ENCODE data around the gene ZNF692. TPM values are rescaled to one million over a fixed set of nuclear protein-coding genes. Genes with fewer than 3 reads are reported as not detected.

Gene ZNF692
- total RNA-seq, 1 experiment from 2014 or later: 59.1 TPM

DNA sequence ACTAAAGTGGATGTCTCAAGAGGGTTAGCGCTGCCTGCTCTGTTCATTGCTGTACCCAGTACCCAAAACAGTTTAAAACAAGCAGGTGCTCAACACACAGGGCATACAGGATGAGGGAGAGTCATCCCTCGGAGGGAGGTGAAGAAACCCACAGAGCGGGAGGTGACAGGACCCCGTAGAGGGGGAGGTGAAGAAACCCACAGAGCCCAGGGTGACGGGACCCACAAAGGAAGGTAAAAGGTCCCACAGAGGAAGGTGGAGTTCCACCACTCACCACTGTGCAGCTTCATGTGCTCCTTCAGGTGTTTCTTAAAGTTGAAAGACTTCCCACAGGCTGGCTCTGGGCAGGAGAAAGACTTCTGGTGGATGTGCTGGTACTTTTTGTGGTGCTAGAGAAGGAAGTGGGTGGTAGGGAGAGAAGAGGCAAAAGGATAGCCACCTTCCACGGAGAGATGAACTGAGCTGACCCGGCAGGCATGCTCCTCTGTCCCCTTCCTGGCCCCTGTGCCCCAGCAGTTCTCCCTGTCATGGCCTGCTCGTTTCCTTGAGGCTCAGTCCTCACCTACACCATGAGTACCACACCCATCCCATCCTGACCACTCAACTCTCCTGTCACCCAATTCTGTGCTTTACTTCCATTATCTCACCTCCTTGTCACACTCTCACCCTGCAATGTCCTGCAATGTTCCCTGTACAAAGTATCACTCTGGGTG is 5.1 kb downstream of the ZNF692 start (continued):
- TF ChIP-seq HMGA2 (CRISPR knock-in tag; IDR thresholded peaks at IDR 0.05) (no peak), ZNF121 (CRISPR knock-in tag; IDR thresholded peaks at IDR 0.05) (no peak), GTF2I (CRISPR knock-in tag; conservative IDR thresholded peaks at IDR 0.05) (no peak), ZBTB21 (CRISPR knock-in tag; IDR thresholded peaks at IDR 0.05; ENCODE audit: borderline replicate concordance) (no peak), NFE2L1 (CRISPR knock-in tag; IDR thresholded peaks at IDR 0.05) (no peak)
- TF ChIP-seq, protein P1, sequence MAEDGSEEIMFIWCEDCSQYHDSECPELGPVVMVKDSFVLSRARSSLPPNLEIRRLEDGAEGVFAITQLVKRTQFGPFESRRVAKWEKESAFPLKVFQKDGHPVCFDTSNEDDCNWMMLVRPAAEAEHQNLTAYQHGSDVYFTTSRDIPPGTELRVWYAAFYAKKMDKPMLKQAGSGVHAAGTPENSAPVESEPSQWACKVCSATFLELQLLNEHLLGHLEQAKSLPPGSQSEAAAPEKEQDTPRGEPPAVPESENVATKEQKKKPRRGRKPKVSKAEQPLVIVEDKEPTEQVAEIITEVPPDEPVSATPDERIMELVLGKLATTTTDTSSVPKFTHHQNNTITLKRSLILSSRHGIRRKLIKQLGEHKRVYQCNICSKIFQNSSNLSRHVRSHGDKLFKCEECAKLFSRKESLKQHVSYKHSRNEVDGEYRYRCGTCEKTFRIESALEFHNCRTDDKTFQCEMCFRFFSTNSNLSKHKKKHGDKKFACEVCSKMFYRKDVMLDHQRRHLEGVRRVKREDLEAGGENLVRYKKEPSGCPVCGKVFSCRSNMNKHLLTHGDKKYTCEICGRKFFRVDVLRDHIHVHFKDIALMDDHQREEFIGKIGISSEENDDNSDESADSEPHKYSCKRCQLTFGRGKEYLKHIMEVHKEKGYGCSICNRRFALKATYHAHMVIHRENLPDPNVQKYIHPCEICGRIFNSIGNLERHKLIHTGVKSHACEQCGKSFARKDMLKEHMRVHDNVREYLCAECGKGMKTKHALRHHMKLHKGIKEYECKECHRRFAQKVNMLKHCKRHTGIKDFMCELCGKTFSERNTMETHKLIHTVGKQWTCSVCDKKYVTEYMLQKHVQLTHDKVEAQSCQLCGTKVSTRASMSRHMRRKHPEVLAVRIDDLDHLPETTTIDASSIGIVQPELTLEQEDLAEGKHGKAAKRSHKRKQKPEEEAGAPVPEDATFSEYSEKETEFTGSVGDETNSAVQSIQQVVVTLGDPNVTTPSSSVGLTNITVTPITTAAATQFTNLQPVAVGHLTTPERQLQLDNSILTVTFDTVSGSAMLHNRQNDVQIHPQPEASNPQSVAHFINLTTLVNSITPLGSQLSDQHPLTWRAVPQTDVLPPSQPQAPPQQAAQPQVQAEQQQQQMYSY (CRISPR knock-in tag; IDR thresholded peaks at IDR 0.05): no peak
- TF ChIP-seq, protein P2, sequence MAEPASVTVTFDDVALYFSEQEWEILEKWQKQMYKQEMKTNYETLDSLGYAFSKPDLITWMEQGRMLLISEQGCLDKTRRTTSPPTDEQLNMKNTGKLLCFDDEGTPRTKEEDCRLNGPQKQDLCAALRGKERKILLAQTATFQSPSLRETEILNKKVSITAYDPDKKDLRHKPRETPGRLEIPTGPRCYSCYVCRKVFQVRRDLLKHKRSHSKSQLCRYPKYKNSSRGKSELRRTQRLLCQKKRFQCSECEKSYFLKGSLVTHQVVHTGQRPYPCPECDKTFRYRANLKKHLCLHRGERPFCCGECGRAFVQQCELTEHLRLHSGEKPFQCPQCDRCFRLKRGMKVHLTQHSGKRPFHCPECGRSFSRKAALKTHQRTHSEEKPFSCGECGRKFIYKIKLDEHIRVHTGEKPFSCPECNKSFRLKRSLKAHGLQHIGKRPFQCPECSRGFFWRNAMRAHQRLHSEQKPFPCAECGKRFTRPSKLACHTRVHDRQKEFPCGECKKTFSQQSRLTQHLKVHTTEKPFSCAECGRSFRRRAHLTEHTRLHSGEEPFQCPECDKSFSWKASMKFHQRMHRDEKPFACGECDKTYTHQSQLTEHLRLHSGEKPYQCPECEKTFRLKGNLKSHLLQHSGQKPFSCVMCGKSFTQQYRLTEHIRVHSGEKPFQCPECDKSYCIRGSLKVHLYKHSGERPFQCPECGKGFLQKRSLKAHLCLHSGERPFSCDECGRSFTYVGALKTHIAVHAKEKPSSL (CRISPR knock-in tag; conservative IDR thresholded peaks at IDR 0.05): no peak
- TF ChIP-seq, protein P3, sequence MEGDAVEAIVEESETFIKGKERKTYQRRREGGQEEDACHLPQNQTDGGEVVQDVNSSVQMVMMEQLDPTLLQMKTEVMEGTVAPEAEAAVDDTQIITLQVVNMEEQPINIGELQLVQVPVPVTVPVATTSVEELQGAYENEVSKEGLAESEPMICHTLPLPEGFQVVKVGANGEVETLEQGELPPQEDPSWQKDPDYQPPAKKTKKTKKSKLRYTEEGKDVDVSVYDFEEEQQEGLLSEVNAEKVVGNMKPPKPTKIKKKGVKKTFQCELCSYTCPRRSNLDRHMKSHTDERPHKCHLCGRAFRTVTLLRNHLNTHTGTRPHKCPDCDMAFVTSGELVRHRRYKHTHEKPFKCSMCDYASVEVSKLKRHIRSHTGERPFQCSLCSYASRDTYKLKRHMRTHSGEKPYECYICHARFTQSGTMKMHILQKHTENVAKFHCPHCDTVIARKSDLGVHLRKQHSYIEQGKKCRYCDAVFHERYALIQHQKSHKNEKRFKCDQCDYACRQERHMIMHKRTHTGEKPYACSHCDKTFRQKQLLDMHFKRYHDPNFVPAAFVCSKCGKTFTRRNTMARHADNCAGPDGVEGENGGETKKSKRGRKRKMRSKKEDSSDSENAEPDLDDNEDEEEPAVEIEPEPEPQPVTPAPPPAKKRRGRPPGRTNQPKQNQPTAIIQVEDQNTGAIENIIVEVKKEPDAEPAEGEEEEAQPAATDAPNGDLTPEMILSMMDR (IDR thresholded peaks at IDR 0.05): no peak

DNA sequence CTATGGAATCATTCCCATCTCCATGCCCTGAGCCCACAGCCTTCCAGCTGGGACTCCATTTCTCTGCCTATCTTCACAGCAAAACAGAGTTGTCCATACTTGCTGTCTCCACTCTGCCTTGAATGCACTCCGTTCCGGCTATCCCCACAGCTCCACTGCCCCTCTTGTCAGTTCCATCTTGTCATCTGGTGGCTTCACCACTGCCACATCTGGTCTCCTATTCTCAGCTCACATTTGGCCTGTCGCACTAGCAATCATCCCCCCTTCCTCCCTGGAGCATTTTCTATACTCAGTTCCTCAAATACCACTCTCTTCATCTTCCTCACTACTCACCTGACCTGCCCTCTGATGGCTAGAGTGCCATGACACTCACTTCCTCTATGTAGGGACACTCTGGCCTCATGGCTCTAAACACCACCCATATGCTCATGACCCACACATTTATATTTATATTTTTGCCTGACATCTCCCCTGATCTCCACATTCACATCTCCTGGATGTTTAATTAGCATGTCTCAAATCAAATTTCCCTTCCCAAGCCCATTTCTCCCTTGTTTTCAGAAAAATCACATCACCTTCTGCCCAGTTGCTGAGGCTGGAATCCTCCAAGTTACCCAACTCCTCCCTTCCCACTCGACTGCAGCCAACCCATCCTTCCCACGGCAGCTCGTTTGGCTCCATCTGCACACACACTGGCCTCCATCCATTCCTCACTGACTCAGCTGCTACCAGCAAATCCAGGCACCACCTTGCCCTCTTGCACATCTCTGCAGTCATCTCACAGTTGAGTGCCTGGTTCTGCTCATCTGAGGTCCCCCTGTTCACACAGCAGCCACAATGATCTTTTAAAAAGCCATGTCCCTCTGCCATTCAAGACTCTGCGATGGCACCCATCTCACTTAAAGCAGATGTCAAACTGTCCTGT is 6.1 kb downstream of the ZNF692 start:
- no peaks in the 10 kb centered on the region for H3K9me3 Mint-ChIP-seq
- CTCF ChIA-PET: no interaction called here

DNA sequence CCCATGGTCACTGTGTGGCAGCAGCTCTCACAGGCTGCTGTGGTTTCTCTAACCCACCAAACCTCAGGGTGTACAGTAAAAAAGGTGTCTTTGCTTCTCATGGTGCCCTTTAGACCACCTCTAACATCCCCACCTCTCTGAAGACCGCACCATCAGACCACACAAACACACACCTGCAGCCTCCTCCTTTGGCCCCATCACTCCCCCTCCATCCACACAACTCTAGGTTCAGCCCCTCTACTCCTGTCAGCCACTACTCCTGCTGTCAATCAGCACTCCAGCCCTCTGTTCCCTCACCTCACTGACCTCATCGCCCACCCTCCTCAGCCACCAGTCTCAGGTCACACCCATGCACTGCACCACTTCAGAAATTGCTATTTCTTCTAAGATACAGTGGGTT is 7.5 kb downstream of the ZNF692 start:
- H3K36me3 Mint-ChIP-seq: peaks cover 18% of the 10 kb centered on the region
- TF ChIP-seq NFE2L1 (CRISPR knock-in tag; IDR thresholded peaks at IDR 0.05) (no peak), ESRRA (CRISPR knock-in tag; IDR thresholded peaks at IDR 0.05; ENCODE audit: borderline replicate concordance) (no peak), TEAD4 (CRISPR knock-in tag; IDR thresholded peaks at IDR 0.05) (no peak), ZNF671 (CRISPR knock-in tag; IDR thresholded peaks at IDR 0.05) (no peak)
- TF ChIP-seq, protein P4, sequence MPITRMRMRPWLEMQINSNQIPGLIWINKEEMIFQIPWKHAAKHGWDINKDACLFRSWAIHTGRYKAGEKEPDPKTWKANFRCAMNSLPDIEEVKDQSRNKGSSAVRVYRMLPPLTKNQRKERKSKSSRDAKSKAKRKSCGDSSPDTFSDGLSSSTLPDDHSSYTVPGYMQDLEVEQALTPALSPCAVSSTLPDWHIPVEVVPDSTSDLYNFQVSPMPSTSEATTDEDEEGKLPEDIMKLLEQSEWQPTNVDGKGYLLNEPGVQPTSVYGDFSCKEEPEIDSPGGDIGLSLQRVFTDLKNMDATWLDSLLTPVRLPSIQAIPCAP (CRISPR knock-in tag; IDR thresholded peaks at IDR 0.05): no peak
- ChIA-PET POLR2A (no interaction called here), CTCF (interaction anchor here (2.7 kb wide), 1 partner anchor 10 kb away, joined by 13 read pairs; no protein-coding TSS in a partner anchor)
- no peak overlapping the region for H3K27ac Mint-ChIP-seq
- H3K27me3 Mint-ChIP-seq (ENCODE audit: low read depth): no peaks in the 10 kb centered on the region
- DNase-seq (ENCODE audit: low spot score) (no peak), ATAC-seq (no peak)
- no peaks in the 10 kb centered on the region for H3K9me3 Mint-ChIP-seq
- H3K4me1 Mint-ChIP-seq: no peaks in the 10 kb centered on the region
- no peak overlapping the region for H3K4me3 Mint-ChIP-seq

More for the DNA sequence above, 6.1 kb downstream of the ZNF692 start:
- Mint-ChIP-seq H3K36me3 (peaks cover 16% of the 10 kb centered on the region), H3K27ac (no peak overlapping the region), H3K27me3 (ENCODE audit: low read depth) (no peaks in the 10 kb centered on the region), H3K4me1 (peaks cover 7% of the 10 kb centered on the region), H3K4me3 (no peak overlapping the region)
- ATAC-seq (no peak), DNase-seq (ENCODE audit: low spot score) (no peak)
- POLR2A ChIA-PET: no interaction called here
- TF ChIP-seq, protein P5, sequence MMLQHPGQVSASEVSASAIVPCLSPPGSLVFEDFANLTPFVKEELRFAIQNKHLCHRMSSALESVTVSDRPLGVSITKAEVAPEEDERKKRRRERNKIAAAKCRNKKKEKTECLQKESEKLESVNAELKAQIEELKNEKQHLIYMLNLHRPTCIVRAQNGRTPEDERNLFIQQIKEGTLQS (CRISPR knock-in tag; conservative IDR thresholded peaks at IDR 0.05): no peak
- TF ChIP-seq HMGA2 (CRISPR knock-in tag; IDR thresholded peaks at IDR 0.05): no peak
